Right atrium auricular region (tissue), 2 donors: ENCODE data around the gene POR. TPM values are rescaled to one million over a fixed set of nuclear protein-coding genes. Genes with fewer than 3 reads are reported as not detected.
A peak's percentile ranks its signal among the peaks of the same experiment; 100 is the strongest.

Experiments used
- DNase-seq: peaks from one replicate; pipeline ENCODE4 v3.0.0-alpha.2; 2019; ENCODE audit warnings: low spot score
- H3K27ac ChIP-seq, 2 donors: fragments of 200-600 bp; sonication (generic); 1 replicate in 1 of 2; 2 replicates in 1 of 2; pipeline ENCODE4 v1.5.1; 2016 to 2019
- H3K27me3 ChIP-seq, 2 donors: fragments of 200-600 bp; sonication (generic); one replicate each; pipeline versions ENCODE4 v1.5.1 to v1.6.0; 2017 to 2019
- H3K36me3 ChIP-seq: fragments of 200-600 bp; sonication (generic); one replicate; pipeline ENCODE4 v1.5.1; 2016
- H3K4me1 ChIP-seq, 2 donors: fragments of 200-600 bp; sonication (generic); one replicate each; pipeline versions ENCODE4 v1.5.1 to v1.6.0; 2017 to 2019
- H3K4me3 ChIP-seq, 2 donors: fragments of 200-600 bp; sonication (generic); 1 replicate in 1 of 2; 2 replicates in 1 of 2; pipeline ENCODE4 v1.5.1; 2017 to 2019; ENCODE audit warnings: mild to moderate bottlenecking in 1 of 2, moderate library complexity in 1 of 2
- H3K9me3 ChIP-seq, 2 donors: fragments of 200-600 bp; sonication (generic); one replicate each; pipeline ENCODE4 v1.5.1; 2019
- total RNA-seq, 2 donors: library from RNA; depleted of rRNA; stranded (reverse); fragments of >200 nt; gene quantifications; one replicate each; pipeline ENCODE4 v1.1.0, GENCODE V29; 2016
- TF ChIP-seq, protein P1 (sequence below), 2 donors: fragments of 200-600 bp; sonication (generic); IDR thresholded peaks; one replicate each; pipeline ENCODE4 v1.5.1; 2019; ENCODE audit warnings: antibody characterized with exemption in 2 of 2

Gene POR
- total RNA-seq, 2 donors from 2014 or later = 53.4 to 85.3 TPM

- H3K27ac ChIP-seq = peak within 1 kb of the TSS; percentile 91 to 95
- DNase-seq = peak; percentile 97
- H3K4me3 ChIP-seq = peak within 1 kb of the TSS; percentile 68 to 79
- H3K36me3 ChIP-seq = no peaks in the 10 kb centered on the region
- H3K9me3 ChIP-seq = no peaks in the 10 kb centered on the region
- TF ChIP-seq, protein P1, sequence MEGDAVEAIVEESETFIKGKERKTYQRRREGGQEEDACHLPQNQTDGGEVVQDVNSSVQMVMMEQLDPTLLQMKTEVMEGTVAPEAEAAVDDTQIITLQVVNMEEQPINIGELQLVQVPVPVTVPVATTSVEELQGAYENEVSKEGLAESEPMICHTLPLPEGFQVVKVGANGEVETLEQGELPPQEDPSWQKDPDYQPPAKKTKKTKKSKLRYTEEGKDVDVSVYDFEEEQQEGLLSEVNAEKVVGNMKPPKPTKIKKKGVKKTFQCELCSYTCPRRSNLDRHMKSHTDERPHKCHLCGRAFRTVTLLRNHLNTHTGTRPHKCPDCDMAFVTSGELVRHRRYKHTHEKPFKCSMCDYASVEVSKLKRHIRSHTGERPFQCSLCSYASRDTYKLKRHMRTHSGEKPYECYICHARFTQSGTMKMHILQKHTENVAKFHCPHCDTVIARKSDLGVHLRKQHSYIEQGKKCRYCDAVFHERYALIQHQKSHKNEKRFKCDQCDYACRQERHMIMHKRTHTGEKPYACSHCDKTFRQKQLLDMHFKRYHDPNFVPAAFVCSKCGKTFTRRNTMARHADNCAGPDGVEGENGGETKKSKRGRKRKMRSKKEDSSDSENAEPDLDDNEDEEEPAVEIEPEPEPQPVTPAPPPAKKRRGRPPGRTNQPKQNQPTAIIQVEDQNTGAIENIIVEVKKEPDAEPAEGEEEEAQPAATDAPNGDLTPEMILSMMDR (IDR thresholded peaks at IDR 0.05) = peak in 1 of 2 donors; percentile 42
- no peaks in the 10 kb centered on the region for H3K27me3 ChIP-seq
- H3K4me1 ChIP-seq = peaks cover 0 to 48% of the 10 kb centered on the region in 2 donors
Observed at GRCh38 chr7:75994388-75995051, 79.6 kb downstream of the POR start, which contains the start of gene TMEM120A. TMEM120A (minus strand) TSS chr7:75994595; CDS start chr7:75994570, 25 bp downstream.

GRCh38 chr7:75995052-75995471, 80.1 kb downstream of the POR start:
- Histone ChIP-seq H3K9me3 (no peaks in the 10 kb centered on the region), H3K4me1 (peaks cover 0 to 42% of the 10 kb centered on the region in 2 donors), H3K4me3 (peak overlapping the region; percentile 68 to 79), H3K27me3 (no peaks in the 10 kb centered on the region), H3K27ac (peak overlapping the region; percentile 91 to 95), H3K36me3 (no peaks in the 10 kb centered on the region)
- TF ChIP-seq, protein P1 (IDR thresholded peaks at IDR 0.05) = no peak
- DNase-seq = no peak

DNA sequence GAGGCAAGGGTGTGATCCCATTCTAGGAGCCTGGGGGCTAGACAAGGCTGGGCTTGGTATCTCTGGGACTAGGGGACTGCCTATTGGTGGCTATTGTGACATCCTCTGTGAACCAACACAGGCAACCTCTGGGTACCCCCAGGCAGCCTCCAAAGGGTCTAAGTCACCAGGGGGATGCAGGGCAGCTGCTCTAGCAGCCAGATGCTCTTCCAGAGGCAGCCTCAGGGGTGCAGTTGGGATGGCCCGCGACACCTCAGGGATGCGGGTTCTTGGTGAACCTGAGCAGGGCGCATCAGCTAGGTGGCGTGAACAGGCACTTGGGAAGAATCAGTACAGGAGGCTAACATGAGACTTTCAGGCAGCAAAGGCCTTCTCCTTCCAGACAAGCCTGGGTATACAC, 81.0 kb downstream of the POR start:
- Histone ChIP-seq H3K4me3 (no peak overlapping the region), H3K27me3 (no peaks in the 10 kb centered on the region), H3K4me1 (peaks cover 0 to 34% of the 10 kb centered on the region in 2 donors), H3K27ac (no peak overlapping the region), H3K36me3 (no peaks in the 10 kb centered on the region), H3K9me3 (no peaks in the 10 kb centered on the region)
- TF ChIP-seq, protein P1 (IDR thresholded peaks at IDR 0.05) = no peak
- DNase-seq = no peak

GRCh38 chr7:75996476-75996875, 81.5 kb downstream of the POR start:
- H3K4me3 ChIP-seq = no peak overlapping the region
- H3K9me3 ChIP-seq = no peaks in the 10 kb centered on the region
- TF ChIP-seq, protein P1 (IDR thresholded peaks at IDR 0.05) = no peak
- H3K27me3 ChIP-seq = no peaks in the 10 kb centered on the region
- DNase-seq = no peak
- no peak overlapping the region for H3K27ac ChIP-seq
- peaks cover 0 to 29% of the 10 kb centered on the region in 2 donors for H3K4me1 ChIP-seq
- no peaks in the 10 kb centered on the region for H3K36me3 ChIP-seq

DNA sequence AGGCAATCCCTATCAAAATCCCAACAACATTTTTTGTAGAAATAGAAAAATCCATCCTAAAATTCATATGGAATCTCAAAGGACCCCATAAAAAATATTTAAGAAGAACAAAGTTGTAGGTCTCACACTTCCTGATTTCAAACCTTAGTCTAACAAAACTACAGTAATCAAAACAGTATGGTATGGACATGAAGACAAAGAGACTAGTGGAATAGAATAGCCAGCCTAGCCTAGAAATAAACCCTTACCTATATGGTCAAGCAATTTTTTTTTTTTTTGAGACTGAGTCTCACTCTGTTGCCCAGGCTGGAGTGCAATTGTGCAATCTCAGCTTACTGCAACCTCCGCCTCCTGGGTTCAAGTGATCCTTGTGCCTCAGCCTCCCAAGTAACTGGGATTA, 83.1 kb downstream of the POR start:
- Histone ChIP-seq H3K27me3 (no peaks in the 10 kb centered on the region), H3K36me3 (peaks cover 1% of the 10 kb centered on the region), H3K9me3 (no peaks in the 10 kb centered on the region), H3K4me1 (peaks cover 0 to 17% of the 10 kb centered on the region in 2 donors), H3K4me3 (no peak overlapping the region), H3K27ac (no peak overlapping the region)
- no peak for DNase-seq
- TF ChIP-seq, protein P1 (IDR thresholded peaks at IDR 0.05) = no peak
